SH-SY5Y (cell line): ENCODE results near the gene PUDP.

Source experiments
- GATA2 ChIP-seq: IDR thresholded peaks from 2 replicates; pipeline ENCODE4 v1.6.1; 2011; ENCODE audit warnings: mild to moderate bottlenecking, low read depth, low read length
- GATA3 ChIP-seq: IDR thresholded peaks from 2 replicates; pipeline ENCODE4 v1.6.1; 2011; ENCODE audit warnings: low read depth, mild to moderate bottlenecking, low read length, moderate library complexity

- TF ChIP-seq GATA2 (no peak), GATA3 (no peak)
Measured at GRCh38 chrX:7146703-7147412, 1.1 kb downstream of the PUDP start.
